Spleen (tissue), 11 donors: ENCODE results near the gene MORF4L1. TPM values are rescaled to one million over a fixed set of nuclear protein-coding genes. Genes with fewer than 3 reads are reported as not detected.

Experiments
- DNase-seq: peaks from one replicate; pipeline ENCODE4 v3.0.0-alpha.2; 2020
- H3K27ac ChIP-seq, 8 donors: fragments of 200-600 bp; sonication (generic) in 7 of 8; 1 replicate in 4 of 8; 2 replicates in 4 of 8; pipeline versions ENCODE4 v1.5.0 to v1.8.0; 2016 to 2021; ENCODE audit warnings: inconsistent platforms in 4 of 8, mild to moderate bottlenecking in 4 of 8, moderate library complexity in 1 of 8
- H3K27me3 ChIP-seq, 7 donors: fragments of 200-600 bp; sonication (generic) in 6 of 7; replicated peaks in 1 of 7; 1 replicate in 4 of 7; 2 replicates in 3 of 7; pipeline versions ENCODE4 v1.5.0 to v1.8.0; 2016 to 2021; ENCODE audit warnings: inconsistent platforms in 3 of 7, mild to moderate bottlenecking in 1 of 7
- H3K36me3 ChIP-seq, 6 donors: fragments of 200-600 bp; sonication (generic) in 5 of 6; 1 replicate in 4 of 6; 2 replicates in 2 of 6; pipeline versions ENCODE4 v1.5.0 to v1.8.0; 2016 to 2021; ENCODE audit warnings: inconsistent platforms in 2 of 6
- H3K4me1 ChIP-seq, 6 donors: fragments of 200-600 bp; sonication (generic) in 5 of 6; 1 replicate in 3 of 6; 2 replicates in 3 of 6; pipeline versions ENCODE4 v1.5.0 to v1.8.0; 2016 to 2021; ENCODE audit warnings: inconsistent platforms in 3 of 6
- H3K4me3 ChIP-seq, 8 donors: fragments of 200-600 bp; sonication (generic) in 7 of 8; 1 replicate in 4 of 8; 2 replicates in 4 of 8; pipeline versions ENCODE4 v1.5.0 to v1.8.0; 2016 to 2021; ENCODE audit warnings: inconsistent platforms in 4 of 8, mild to moderate bottlenecking in 4 of 8, moderate library complexity in 2 of 8
- H3K9me3 ChIP-seq, 8 donors: fragments of 200-600 bp; sonication (generic) in 7 of 8; 1 replicate in 4 of 8; 2 replicates in 4 of 8; pipeline versions ENCODE4 v1.5.0 to v1.8.0; 2016 to 2021; ENCODE audit warnings: inconsistent platforms in 4 of 8
- CTCF ChIP-seq, 11 experiments: fragments of 200-600 bp in 7 of 11; fragments of 450-650 bp in 4 of 11; sonication (generic) in 4 of 11; IDR thresholded peaks in 8 of 11; conservative IDR thresholded peaks in 3 of 11; 1 replicate in 7 of 11; 2 replicates in 4 of 11; pipeline versions ENCODE4 v1.4.0 to v1.8.0; 2016 to 2021; ENCODE audit warnings: antibody characterized with exemption in 11 of 11, inconsistent platforms in 4 of 11, mild to moderate bottlenecking in 1 of 11
- POLR2A ChIP-seq, 3 donors: fragments of 450-650 bp; IDR thresholded peaks; one replicate each; pipeline ENCODE4 v1.5.1; 2017; ENCODE audit warnings: antibody characterized with exemption in 3 of 3, mild to moderate bottlenecking in 1 of 3
- POLR2AphosphoS5 ChIP-seq, 3 donors: sonication (generic); formaldehyde crosslinking; IDR thresholded peaks; one replicate each; pipeline ENCODE4 v1.5.1; 2017; ENCODE audit warnings: antibody characterized with exemption in 3 of 3
- WGBS, 5 donors: extraction: QIAGEN DNeasy Blood & Tissue Kit in 3 of 5; methylation state at CpG; one replicate each; pipeline versions ENCODE4 v1.1.5 to v1.1.7; 2013 to 2018; 5-methylcytosine and 5-hydroxymethylcytosine counted together
- intact Hi-C: fragments of 100-400 bp; cut with DNase I; formaldehyde crosslinking; loops from one replicate; pipeline ENCODE4 v1.15.0; 2023; ENCODE audit warnings: low total_unique reads
- polyA plus RNA-seq, 3 donors: library from polyadenylated mRNA; stranded (reverse); fragments of 200-250 nt; gene quantifications; one replicate each; pipeline ENCODE4 v1.2.1, GENCODE V29; 2013
- total RNA-seq, 7 donors: library from RNA; depleted of rRNA in 3 of 7; stranded (reverse); fragments of >200 nt in 3 of 7; fragmentation: NEBNext Ultra II Directional in 4 of 7; extraction: Animal tissue kit (Norgen Biotek cat#: 25700) in 4 of 7; gene quantifications; one replicate each; pipeline versions ENCODE4 v1.1.0 to v1.2.1, GENCODE V29; 2016 to 2021
- donor health status: healthy with polysubstance abuse.
- donor health status: DM: no; HTN: no; CAD: no; lungs with moderate emphysema.
- donor health status: DM: no; HTN: no; CAD: no.
- donor health status: Bipolar disorder and iron deficiency.
- donor health status: healthy.
- donor health status: DM: no; HTN: no; CAD: no.
- donor health status: DM: yes; HTN: yes; CAD: no.

Gene MORF4L1
- total and polyA plus RNA-seq, 10 donors, result 105 to 271 (median 213) TPM

GRCh38 chr15:78904599-78905358 is 32.1 kb downstream of the MORF4L1 start:
- H3K4me3 ChIP-seq, result no peak overlapping the region
- 78 to 90% (median 81%) methylated on average over 6 of the region's 6 CpGs for WGBS, 5 donors
- intact Hi-C loops, result loop anchor here (5.0 kb wide), 1 partner anchor 278 kb away; no protein-coding TSS in a partner anchor
- no peak overlapping the region for H3K27ac ChIP-seq
- peaks cover 0 to 89% (median 25%) of the 10 kb centered on the region in 6 donors for H3K4me1 ChIP-seq
- no peaks in the 10 kb centered on the region for H3K9me3 ChIP-seq
- peaks cover 3 to 100% (median 78%) of the 10 kb centered on the region in 6 donors for H3K36me3 ChIP-seq
- TF ChIP-seq POLR2A (IDR thresholded peaks at IDR 0.05) (no peak), CTCF (IDR thresholded peaks at IDR 0.05 in 8 of 11, conservative IDR thresholded peaks at IDR 0.05 in 3 of 11) (no peak), POLR2AphosphoS5 (IDR thresholded peaks at IDR 0.05) (peak in 2 of 3 donors; percentile 11 to 49)
- no peaks in the 10 kb centered on the region for H3K27me3 ChIP-seq
- DNase-seq, result no peak

GRCh38 chr15:78906316-78906620 is 33.6 kb downstream of the MORF4L1 start:
- DNase-seq, result no peak
- Histone ChIP-seq H3K9me3 (no peaks in the 10 kb centered on the region), H3K27me3 (no peaks in the 10 kb centered on the region), H3K27ac (no peak overlapping the region), H3K36me3 (peaks cover 3 to 100% (median 71%) of the 10 kb centered on the region in 6 donors), H3K4me3 (no peak overlapping the region), H3K4me1 (peaks cover 0 to 93% (median 32%) of the 10 kb centered on the region in 6 donors)
- intact Hi-C loops, result loop anchor here (5.0 kb wide), 1 partner anchor 276 kb away; no protein-coding TSS in a partner anchor
- WGBS, 5 donors, result 59 to 78% (median 70%) methylated on average over 2 of the region's 2 CpGs
- no peak for TF ChIP-seq POLR2A (IDR thresholded peaks at IDR 0.05)
- peak in 1 of 3 donors; percentile 48 for TF ChIP-seq POLR2AphosphoS5 (IDR thresholded peaks at IDR 0.05)
- no peak for TF ChIP-seq CTCF (IDR thresholded peaks at IDR 0.05 in 8 of 11, conservative IDR thresholded peaks at IDR 0.05 in 3 of 11)

GRCh38 chr15:78907577-78907976 is 34.9 kb downstream of the MORF4L1 start:
- intact Hi-C loops, result loop anchor here (5.0 kb wide), 1 partner anchor 275 kb away; no protein-coding TSS in a partner anchor
- peak overlapping the region in 1 of 8 donors; percentile 34 for H3K27ac ChIP-seq
- no peak for DNase-seq
- peaks cover 0 to 93% (median 31%) of the 10 kb centered on the region in 6 donors for H3K4me1 ChIP-seq
- peaks cover 3 to 100% (median 67%) of the 10 kb centered on the region in 6 donors for H3K36me3 ChIP-seq
- no peak overlapping the region for H3K4me3 ChIP-seq
- no peaks in the 10 kb centered on the region for H3K9me3 ChIP-seq
- H3K27me3 ChIP-seq, result no peaks in the 10 kb centered on the region
- 38 to 70% (median 45%) methylated on average over 1 to 3 of the region's 3 CpGs for WGBS, 5 donors
- TF ChIP-seq POLR2AphosphoS5 (IDR thresholded peaks at IDR 0.05) (no peak), CTCF (IDR thresholded peaks at IDR 0.05 in 8 of 11, conservative IDR thresholded peaks at IDR 0.05 in 3 of 11) (peak in 1 of 11 experiments; percentile 13)

GRCh38 chr15:78909160-78909695 is 36.5 kb downstream of the MORF4L1 start:
- Histone ChIP-seq H3K27ac (peak overlapping the region in 1 of 8 donors; percentile 44), H3K27me3 (no peaks in the 10 kb centered on the region), H3K4me1 (peaks cover 0 to 96% (median 31%) of the 10 kb centered on the region in 6 donors), H3K4me3 (no peak overlapping the region), H3K9me3 (no peaks in the 10 kb centered on the region), H3K36me3 (peaks cover 0 to 100% (median 66%) of the 10 kb centered on the region in 6 donors)
- TF ChIP-seq POLR2AphosphoS5 (IDR thresholded peaks at IDR 0.05) (peak in 1 of 3 donors; percentile 23), POLR2A (IDR thresholded peaks at IDR 0.05) (no peak)
- DNase-seq, result no peak
- intact Hi-C loops, result loop anchor here (5.0 kb wide), 1 partner anchor 273 kb away; no protein-coding TSS in a partner anchor
- WGBS, 5 donors, result 43 to 69% (median 56%) methylated on average over 3 of the region's 3 CpGs
